GM18873 (cell line): ENCODE results near the gene BMPR1B.
"Not testable (repeated sequence)": the region's sequence is repeated elsewhere in the genome, so short reads cannot be mapped to it uniquely, and the experiment has no call there.

Experiments
- ATAC-seq: cut with Tn5 transposase; IDR thresholded peaks from one replicate; pipeline ENCODE4 v1.9.1; 2021; ENCODE audit warnings: mild to moderate bottlenecking, moderate library complexity, moderate number of reproducible peaks; ENCODE audit not compliant: unreplicated experiment, low FRiP score

BMPR1B gene

DNA sequence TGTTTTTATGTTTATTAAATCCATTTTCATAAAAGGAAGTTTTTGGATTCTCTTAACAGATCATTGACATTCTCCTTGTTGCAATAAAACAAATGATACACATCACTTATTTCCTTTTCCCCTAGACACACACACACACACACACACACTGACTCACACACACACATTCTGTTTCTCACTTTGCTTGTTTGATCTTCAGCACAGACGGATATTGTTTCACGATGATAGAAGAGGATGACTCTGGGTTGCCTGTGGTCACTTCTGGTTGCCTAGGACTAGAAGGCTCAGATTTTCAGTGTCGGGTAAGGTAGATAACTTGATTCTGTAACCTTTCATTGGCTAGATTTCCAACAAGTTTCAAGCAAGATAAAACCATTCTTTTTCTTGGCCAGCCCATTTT lies 356.8 kb downstream of the BMPR1B start:
- ATAC-seq, result no peak

DNA sequence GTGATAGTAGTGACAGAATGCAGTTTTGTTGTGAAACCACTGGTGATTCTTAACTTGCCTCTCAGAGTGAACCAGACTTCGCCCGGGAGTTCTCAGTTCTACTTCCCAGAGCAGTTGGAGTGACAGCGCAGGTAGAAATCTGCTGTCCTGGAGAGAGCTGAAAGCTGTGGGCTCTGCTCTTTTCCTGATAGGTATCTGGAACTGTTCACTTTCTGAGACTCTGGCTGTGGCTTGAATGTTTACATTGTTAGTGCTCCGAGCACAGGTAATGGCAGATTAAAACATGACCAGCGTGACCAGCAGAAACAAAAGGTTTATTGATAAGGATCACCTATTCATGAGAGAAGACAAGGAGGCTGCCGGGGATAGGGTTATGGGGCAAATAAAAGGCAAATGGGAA lies 360.7 kb downstream of the BMPR1B start:
- ATAC-seq, result no peak

DNA sequence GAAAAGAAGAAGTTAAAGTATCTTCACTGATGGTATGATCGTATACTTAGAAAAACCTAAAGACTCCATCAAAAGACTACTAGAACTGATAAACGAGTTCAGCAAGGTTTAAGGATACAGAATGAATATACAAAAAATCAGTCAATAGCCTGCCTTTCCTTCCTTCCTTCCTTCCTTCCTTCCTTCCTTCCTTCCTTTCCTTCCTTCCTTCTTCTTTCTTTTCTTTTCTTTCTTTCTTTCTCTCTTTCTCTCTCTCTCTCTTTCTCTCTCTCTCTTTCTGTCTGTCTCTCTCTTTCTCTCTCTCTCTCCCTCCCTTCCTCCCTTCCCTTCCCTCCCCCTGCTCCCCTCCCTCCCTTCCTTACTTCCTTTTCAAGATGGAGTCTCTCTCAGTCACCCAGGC lies 362.7 kb downstream of the BMPR1B start:
- no peak for ATAC-seq

DNA sequence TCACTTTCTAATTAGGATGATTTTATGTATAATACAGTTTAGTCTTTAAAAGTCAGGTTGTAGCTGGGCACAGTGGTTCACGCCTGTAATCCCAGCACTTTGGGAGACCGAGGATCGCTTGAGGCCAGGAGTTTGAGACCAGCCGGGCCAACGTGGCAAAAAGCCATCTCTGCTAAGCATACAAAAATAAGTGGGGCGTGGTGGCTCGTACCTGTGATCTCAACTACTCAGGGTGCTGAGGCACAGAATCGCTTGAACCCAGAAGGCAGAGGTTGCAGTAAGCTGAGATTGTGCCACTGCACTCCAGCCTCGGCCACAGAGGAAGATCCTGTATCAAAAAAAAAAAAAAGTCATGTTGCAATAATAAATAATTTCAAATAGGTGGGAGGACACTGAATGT lies 364.2 kb downstream of the BMPR1B start:
- ATAC-seq, result no peak

DNA sequence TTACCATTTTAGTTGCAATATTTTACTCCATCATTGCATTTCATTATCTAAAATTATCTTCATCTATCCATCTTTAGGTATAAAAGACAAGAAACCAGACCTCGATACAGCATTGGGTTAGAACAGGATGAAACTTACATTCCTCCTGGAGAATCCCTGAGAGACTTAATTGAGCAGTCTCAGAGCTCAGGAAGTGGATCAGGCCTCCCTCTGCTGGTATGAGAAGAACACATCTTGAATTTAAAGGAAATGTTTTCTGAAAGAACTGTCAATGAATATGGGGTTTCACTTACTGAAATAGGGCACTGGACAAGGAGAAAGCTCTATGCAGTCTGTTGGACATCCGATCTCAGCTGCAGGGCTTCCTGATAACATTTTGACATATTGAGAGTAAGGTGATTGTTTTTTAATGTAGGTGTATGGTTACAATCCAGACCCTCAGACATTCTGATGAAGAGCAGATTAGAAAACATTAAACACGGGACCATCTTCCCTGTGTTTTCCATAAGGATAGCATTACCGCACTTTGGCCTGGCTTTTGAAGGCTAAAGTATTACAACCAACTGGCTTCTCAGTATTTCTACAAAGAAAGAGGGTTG lies 367.2 kb downstream of the BMPR1B start:
- no peak for ATAC-seq

DNA sequence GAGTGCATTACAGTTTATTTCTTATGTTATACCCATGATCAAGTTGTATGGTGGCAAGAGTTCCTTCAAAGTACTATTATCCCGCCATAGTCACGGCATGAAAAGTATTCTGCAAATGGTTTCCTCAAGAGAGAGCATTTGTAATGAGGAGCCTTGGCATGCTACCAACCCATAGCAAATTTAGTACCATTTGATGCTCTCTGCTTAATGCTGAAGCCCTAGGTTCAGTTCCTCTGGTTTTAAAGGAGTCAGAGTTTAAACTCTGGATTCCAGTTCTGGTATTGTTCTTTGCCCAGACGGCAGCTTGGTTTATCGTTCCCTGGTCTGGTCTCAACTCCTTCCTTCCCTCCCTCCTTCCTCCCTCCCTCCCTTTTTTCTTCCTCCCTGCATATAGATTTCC lies 371.3 kb downstream of the BMPR1B start:
- ATAC-seq, result no peak

DNA sequence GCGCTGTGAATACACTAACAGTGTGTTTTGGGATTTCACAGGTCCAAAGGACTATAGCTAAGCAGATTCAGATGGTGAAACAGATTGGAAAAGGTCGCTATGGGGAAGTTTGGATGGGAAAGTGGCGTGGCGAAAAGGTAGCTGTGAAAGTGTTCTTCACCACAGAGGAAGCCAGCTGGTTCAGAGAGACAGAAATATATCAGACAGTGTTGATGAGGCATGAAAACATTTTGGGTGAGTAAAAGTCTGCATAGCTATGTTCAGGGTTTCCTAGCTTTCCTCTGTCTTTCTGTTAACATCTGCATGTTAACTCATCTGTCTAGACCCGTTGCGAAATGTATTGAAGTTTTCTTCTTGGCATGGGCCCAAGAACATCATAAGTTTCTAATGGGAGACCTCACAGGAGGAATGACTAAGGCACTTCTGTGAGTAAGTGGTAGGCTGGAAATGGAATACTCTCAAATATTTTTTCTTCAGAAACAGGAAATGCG lies 372.1 kb downstream of the BMPR1B start:
- no peak for ATAC-seq

DNA sequence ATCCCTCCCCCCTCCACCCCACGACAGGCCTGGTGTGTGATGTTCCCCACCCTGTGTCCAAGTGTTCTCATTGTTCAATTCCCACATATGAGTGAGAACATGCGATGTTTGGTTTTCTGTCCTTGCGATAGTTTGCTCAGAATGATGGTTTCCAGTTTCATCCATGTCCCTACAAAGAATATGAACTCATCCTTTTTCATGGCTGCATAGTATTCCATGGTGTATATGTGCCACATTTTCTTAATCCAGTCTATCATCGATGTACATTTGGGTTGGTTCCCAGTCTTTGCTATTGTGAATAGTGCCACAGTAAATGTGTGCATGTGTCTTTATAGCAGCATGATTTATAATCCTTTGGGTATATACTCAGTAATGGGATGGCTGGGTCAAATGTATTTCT lies 376.3 kb downstream of the BMPR1B start:
- not testable (repeated sequence) for ATAC-seq

DNA sequence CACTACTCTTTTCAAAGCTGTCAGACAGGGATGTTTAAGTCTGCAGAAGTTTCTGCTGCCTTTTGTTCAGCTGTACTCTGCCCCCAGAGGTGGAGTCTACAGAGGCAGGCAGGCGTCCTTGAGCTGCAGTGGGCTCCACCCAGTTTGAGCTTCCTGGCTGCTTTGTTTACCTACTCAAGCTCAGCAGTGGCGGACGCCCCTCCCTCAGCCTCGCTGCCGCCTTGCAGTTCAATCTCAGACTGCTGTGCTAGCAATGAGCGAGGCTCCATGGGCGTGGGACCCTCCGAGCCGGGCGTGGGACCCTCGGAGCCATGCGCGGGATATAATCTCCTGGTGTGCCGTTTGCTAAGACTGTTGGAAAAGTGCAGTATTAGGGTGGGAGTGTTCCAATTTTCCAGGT lies 381.7 kb downstream of the BMPR1B start:
- ATAC-seq, result not testable (repeated sequence)

DNA sequence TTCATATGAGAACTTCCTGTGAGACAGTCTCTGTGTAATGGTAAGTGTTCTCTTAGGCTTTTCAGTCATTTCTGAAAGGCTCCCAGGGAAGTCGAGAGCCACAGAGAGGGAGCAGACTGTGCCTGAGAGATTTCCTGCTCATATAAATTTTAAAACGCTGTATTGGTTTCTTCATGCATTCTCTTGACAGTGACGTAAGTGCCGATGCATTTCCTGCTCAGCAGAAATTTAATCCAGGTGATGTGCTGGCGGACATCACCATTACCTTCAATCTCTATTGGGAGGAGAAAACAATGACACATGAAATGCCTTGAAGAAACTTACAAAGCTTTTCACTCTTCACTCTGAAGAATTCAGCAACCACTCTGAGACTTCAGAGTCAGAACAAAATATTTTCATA lies 383.6 kb downstream of the BMPR1B start:
- no peak for ATAC-seq

DNA sequence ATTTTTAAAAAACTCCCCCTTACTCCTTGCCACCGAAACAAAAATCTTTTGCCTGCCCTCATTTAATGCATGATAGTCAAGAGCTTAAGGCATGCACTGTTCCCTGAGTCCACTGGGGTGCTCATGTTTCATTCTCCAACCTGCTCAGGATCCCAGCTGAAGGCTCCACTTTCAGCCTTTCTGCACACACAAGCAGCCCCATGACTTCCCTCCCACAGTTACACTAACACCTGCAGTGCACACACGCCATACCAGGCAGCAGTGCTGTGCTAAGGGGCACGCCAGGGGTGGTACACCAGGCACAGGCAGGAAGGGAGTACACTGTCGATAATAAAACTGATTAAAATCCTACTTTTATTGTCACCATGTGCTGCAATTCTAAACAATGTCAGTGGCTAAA lies 385.2 kb downstream of the BMPR1B start:
- no peak for ATAC-seq

DNA sequence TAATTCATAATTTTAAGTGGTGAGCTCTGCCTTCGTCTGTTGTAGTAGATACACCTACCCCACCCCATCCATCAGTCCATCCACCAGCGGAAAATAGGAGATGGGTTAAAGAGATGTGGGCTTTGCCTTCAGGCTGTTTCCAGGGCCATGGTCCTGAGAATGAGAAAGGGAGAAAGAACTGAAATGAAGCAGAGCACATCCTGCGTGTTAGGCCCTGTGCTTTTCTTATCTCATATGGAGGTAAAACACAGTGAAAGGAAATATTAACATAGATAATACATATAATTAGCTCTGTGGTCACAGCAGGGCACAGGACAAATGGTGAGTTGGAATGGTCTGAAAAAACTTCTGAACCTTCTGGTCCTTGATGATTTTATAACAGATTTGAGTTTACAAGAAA lies 393.5 kb downstream of the BMPR1B start:
- ATAC-seq, result no peak

DNA sequence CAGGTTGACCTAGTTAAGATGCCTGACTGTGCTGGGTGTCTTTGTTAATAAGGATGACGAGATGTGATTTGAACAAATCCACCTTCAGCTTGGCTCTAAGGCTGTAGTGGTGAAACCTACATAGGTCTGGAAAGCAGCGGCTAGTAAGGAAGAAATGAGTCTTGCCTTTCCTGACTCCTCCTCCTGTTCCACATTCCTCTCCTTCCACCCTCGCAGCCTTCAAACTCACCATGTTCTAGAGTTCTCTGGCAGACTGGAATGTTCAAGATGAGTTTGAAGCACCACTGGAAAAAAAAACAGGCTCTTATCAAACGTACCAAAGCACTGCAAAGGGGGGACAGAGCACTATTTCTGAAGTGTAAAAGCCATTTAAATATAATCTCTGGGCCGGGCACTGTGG lies 395.4 kb downstream of the BMPR1B start:
- no peak for ATAC-seq

DNA sequence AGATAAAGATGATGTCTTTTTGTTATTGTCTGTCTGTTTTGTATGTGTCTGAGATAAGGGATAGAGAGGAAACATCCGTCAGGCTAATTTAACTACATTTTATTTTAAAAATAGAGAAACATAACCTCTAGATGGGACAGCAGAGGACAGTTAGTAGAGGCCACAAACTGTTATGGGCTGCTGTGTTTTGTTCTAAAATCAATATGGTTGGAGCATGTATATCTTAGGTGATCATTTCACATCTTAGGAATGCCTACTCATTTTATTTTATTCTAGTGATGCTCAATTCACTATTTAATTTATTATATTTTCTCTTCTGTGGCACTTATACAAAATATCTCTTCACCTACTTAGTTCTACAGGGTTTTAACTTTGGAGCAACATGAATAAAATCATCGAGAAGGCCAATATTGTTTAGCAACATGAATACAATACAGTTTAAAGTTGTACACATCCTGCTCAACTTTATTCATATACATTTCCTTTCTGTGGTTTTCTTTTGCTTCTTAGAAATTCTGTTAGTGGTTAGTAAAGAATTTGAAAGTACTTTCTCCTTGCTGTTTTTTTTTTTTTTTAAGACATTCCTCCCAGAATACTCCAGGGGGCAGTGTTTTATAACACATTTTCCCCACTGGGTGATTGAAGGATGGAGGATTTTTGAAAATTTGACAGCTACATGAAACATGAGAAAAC lies 398.1 kb downstream of the BMPR1B start:
- peak; percentile 63 for ATAC-seq

DNA sequence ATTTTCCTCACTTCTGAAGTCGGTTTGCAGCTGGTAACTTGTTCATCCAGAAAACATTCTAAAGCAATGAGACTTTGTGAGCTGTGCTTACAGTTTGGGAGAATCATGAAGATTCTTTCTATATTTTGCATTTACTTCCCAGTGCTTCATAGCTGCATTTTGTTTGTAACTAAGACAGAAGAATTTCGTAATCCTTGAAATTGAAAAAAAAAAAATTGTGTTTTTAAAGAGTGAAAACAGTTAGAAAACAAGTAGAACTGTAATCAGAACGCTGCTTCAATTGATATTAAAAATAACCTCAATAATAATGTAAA lies 398.7 kb downstream of the BMPR1B start:
- no peak for ATAC-seq

DNA sequence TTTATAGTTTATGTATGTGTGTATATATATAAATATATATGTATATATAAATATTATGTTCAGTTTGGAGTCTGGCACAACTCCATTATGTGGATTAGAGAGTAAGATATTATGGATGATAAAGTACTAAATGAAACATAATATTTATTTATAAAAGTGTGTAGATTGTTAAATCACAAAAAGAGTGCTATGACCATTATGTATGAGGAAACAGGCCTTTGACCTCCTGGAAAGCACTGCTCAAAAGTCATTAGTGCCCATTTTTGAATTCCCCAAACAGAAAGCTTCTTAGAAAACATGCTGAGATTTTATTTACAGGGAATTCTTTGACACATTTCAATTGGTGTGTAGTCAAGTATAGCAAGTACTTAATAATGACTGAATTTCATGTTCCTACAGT lies 399.8 kb downstream of the BMPR1B start:
- ATAC-seq, result no peak

DNA sequence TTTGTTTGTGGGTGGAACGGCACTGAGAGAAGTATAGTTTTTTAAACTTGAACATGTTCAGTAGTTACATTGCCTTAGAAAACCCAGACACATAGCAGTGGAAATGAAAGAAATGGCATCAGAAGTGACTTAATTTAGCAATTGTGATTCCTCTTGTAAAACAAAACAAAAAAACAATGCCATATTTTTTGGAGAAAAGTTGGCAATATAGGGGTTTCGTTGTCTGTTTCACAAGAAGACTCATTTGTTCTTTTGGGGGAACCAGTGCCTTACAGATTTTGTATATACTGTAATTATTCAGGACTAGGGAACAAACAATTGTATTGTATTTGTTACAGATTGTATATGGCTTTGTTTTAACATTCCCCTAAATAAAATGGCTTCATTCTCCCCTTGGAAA lies 400.3 kb downstream of the BMPR1B start:
- no peak for ATAC-seq

DNA sequence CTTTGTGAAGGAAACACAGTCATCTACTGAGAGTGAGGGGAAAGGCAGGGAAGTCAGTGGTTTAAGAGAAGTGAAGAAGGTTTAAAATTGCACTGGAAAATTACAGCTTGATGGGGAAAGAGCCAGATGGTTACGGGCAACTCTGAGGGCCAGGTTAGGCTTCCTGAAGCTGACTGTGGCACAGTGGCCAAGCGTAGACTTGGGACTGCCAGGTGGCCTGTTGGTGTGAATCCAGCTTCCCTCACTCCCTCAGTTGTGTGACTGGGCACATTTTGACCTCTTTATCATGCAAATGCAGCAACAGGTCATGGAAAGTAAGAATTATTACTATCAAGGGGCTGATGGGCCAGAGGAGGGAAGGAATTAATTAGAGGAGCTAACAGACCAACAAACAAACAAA lies 400.9 kb downstream of the BMPR1B start:
- ATAC-seq, result no peak

DNA sequence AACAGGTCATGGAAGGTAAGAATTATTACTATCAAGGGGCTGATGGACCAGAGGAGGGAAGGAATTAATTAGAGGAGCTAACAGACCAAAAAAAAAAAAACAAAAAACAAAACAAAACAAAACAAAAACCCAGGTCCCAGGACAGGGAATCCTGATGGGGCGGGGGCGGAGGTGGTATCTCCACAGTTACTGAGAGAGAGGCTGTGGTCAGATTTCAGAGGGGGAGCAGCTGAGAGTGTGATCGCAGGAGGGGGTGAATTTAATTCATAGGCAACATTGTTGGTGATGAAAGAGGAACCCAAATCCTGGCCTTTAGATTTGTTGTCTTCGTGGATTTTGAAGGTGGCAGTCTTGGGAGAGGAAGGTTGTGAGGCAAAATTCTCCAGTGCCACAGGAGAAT lies 401.6 kb downstream of the BMPR1B start:
- no peak for ATAC-seq

DNA sequence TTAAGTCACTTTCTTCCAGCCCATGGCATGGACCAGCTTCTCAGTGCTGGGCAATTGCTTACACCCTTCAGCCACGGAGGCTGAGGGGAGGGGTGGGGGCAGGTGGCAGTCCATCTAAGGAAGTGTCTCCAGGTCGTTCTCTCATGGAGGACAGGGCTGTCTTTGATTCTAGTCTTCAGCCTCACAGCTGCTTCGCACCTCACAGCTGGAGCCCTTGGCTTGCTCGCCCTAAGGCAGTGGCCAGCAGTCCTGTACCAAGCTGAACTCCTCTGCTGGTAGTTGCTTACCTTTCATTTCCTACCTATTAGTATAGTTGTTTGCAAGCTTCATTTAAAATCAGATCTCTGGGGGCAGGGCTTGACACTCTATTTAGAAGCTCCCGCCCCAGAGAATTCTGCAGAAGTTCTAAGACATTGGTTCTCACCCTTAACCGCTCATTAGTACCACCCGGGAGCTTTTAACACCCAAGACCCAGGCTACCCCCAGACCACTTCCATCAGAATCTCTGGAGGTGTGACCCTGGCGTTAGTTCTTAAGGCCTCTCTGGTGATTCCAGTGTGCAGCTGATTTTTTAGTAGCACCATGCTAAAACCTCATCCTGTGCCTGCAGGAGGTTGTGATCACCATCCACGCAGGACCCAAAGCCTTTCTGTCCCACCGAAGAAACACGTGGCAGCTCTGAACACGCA lies 404.2 kb downstream of the BMPR1B start:
- no peak for ATAC-seq

DNA sequence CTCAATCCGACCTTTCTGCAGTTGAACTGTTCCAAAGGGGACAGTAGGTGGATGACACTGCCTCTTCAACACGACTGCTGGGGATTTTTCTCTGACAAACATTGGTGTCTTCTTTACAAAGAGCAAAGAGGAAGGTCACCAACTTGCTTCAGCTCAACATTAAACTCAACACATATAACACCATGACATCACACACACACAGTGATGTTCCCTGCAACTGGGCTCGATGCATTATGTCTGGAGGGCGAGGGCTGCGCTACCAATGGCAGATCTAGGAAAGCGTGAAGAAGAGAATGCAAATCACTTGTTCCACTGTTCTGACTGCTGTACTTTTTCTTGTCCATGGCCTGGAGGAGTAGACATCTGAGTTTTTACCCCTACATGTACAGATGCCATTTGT lies 405.1 kb downstream of the BMPR1B start:
- ATAC-seq, result no peak

DNA sequence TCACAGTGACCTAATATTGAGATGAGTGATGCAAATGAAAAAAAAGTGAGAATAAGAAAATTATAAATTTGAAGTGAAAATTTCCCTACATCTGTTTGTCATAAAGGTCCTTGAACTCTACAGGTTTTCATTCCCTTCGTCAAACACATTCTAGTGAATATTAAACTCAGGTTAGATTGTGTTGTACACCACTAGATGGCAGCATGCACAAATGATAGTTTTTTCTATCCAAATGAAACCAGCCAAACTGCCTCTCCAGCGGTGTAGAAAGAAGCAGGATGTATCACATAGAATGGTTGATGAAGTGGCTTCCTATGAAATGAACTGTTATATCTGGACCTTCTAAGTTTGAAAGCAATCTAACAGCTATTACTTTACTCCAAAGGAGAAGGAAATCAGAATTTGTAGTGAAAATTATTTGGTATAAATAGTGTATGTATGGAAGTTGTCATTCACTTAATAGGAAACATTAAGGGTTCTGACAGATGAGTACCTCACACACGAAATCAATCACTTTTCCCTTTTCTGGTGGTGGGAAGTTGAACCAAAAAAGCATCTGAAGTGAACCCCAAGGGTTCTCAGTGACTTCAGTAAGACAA lies 408.3 kb downstream of the BMPR1B start:
- ATAC-seq, result peak; percentile 81
